Naive B cell (primary cell): ENCODE results near the gene SAMD4A. TPM values are rescaled to one million over a fixed set of nuclear protein-coding genes. Genes with fewer than 3 reads are reported as not detected.

ENCODE experiments used
- ATAC-seq, 2 donors: fragments of 150-1000 bp; cut with Tn5 transposase; 2 replicates each; pipeline ENCODE4 v1.10.0; 2021; ENCODE audit warnings: low read depth in 2 of 2, mild to moderate bottlenecking in 2 of 2, moderate library complexity in 2 of 2
- DNase-seq: peaks from one replicate; pipeline ENCODE4 v3.0.0; 2022
- H3K27ac Mint-ChIP-seq, 6 donors: one replicate each; pipeline ENCODE4 v1.8.0; 2020 to 2022; ENCODE audit warnings: mild to moderate bottlenecking in 6 of 6, mixed read lengths in 6 of 6, moderate library complexity in 5 of 6, inconsistent platforms in 2 of 6
- H3K27me3 Mint-ChIP-seq, 3 donors: one replicate each; pipeline ENCODE4 v1.8.0; 2021 to 2022; ENCODE audit warnings: mixed read lengths in 3 of 3, mild to moderate bottlenecking in 1 of 3
- H3K36me3 Mint-ChIP-seq, 2 donors: one replicate each; pipeline ENCODE4 v1.8.0; 2020 to 2022; ENCODE audit warnings: mixed read lengths in 2 of 2, inconsistent platforms in 1 of 2, mild to moderate bottlenecking in 1 of 2
- H3K4me1 Mint-ChIP-seq, 3 donors: one replicate each; pipeline ENCODE4 v1.8.0; 2020 to 2022; ENCODE audit warnings: mixed read lengths in 3 of 3, inconsistent platforms in 1 of 3, mild to moderate bottlenecking in 1 of 3, moderate library complexity in 1 of 3
- H3K4me3 Mint-ChIP-seq, 8 donors: one replicate each; pipeline ENCODE4 v1.8.0; 2020 to 2022; ENCODE audit warnings: mild to moderate bottlenecking in 8 of 8, mixed read lengths in 8 of 8, moderate library complexity in 8 of 8, inconsistent platforms in 2 of 8
- H3K9me3 Mint-ChIP-seq, 7 donors: one replicate each; pipeline ENCODE4 v1.8.0; 2020 to 2022; ENCODE audit warnings: mixed read lengths in 7 of 7, mild to moderate bottlenecking in 5 of 7, inconsistent platforms in 2 of 7, moderate library complexity in 1 of 7
- polyA plus RNA-seq, 6 donors: library from polyadenylated mRNA; unstranded; fragments of 300-500 nt; fragmentation: Illumina TruSeq; gene quantifications; one replicate each; pipeline ENCODE4 v1.2.3, GENCODE V29; 2021; ENCODE audit warnings: low read depth in 6 of 6

Gene SAMD4A
- polyA plus RNA-seq, 6 donors from 2014 or later = 0.84 to 2.1 (median 1.2) TPM; not detected in 1

- H3K36me3 Mint-ChIP-seq = peaks cover 6 to 7% of the 10 kb centered on the region in 2 donors
Measured at GRCh38 chr14:54667764-54668163, 100.8 kb downstream of the SAMD4A start.

GRCh38 chr14:54669721-54670561 is 103.0 kb downstream of the SAMD4A start:
- H3K4me3 Mint-ChIP-seq = no peak overlapping the region
- H3K27me3 Mint-ChIP-seq = no peaks in the 10 kb centered on the region
- peaks cover 0 to 1% (median 0%) of the 10 kb centered on the region in 7 donors for H3K9me3 Mint-ChIP-seq
- peaks cover 6 to 7% of the 10 kb centered on the region in 2 donors for H3K36me3 Mint-ChIP-seq
- peaks cover 3 to 14% (median 11%) of the 10 kb centered on the region in 3 donors for H3K4me1 Mint-ChIP-seq
- H3K27ac Mint-ChIP-seq = peak overlapping the region in 1 of 6 donors; percentile 12
- DNase-seq (no peak), ATAC-seq (no peak)

More at GRCh38 chr14:54667764-54668163, 100.8 kb downstream of the SAMD4A start:
- Mint-ChIP-seq H3K4me3 (no peak overlapping the region), H3K27me3 (no peaks in the 10 kb centered on the region), H3K4me1 (peaks cover 14 to 31% (median 29%) of the 10 kb centered on the region in 3 donors), H3K9me3 (peaks cover 0 to 2% (median 0%) of the 10 kb centered on the region in 7 donors), H3K27ac (peak overlapping the region in 2 of 6 donors; percentile 22 to 68)
- ATAC-seq = no peak
- no peak for DNase-seq

GRCh38 chr14:54671537-54671936 is 104.6 kb downstream of the SAMD4A start:
- Mint-ChIP-seq H3K4me3 (no peak overlapping the region), H3K36me3 (peaks cover 6 to 7% of the 10 kb centered on the region in 2 donors), H3K27me3 (no peaks in the 10 kb centered on the region), H3K9me3 (peaks cover 0 to 1% (median 0%) of the 10 kb centered on the region in 7 donors), H3K4me1 (peaks cover 0 to 6% (median 0%) of the 10 kb centered on the region in 3 donors), H3K27ac (peak overlapping the region in 2 of 6 donors; percentile 8 to 48)
- no peak for DNase-seq
- ATAC-seq = no peak

GRCh38 chr14:54672181-54672580 is 105.3 kb downstream of the SAMD4A start:
- ATAC-seq = no peak
- Mint-ChIP-seq H3K27ac (no peak overlapping the region), H3K27me3 (no peaks in the 10 kb centered on the region), H3K9me3 (peaks cover 0 to 1% (median 0%) of the 10 kb centered on the region in 7 donors), H3K4me3 (no peak overlapping the region), H3K4me1 (peaks cover 0 to 6% (median 3%) of the 10 kb centered on the region in 3 donors), H3K36me3 (peaks cover 6 to 7% of the 10 kb centered on the region in 2 donors)
- no peak for DNase-seq

GRCh38 chr14:54672688-54673087 is 105.8 kb downstream of the SAMD4A start:
- Mint-ChIP-seq H3K27me3 (no peaks in the 10 kb centered on the region), H3K36me3 (peaks cover 6 to 7% of the 10 kb centered on the region in 2 donors), H3K4me1 (peaks cover 0 to 6% (median 3%) of the 10 kb centered on the region in 3 donors), H3K4me3 (no peak overlapping the region), H3K27ac (peak overlapping the region in 1 of 6 donors; percentile 49), H3K9me3 (peaks cover 0 to 1% (median 0%) of the 10 kb centered on the region in 7 donors)
- DNase-seq (no peak), ATAC-seq (no peak)

GRCh38 chr14:54673193-54674045 is 106.5 kb downstream of the SAMD4A start:
- Mint-ChIP-seq H3K4me1 (peaks cover 0 to 3% (median 3%) of the 10 kb centered on the region in 3 donors), H3K4me3 (no peak overlapping the region), H3K27ac (peak overlapping the region in 2 of 6 donors; percentile 18 to 57), H3K36me3 (peaks cover under 1 to 4% of the 10 kb centered on the region in 2 donors), H3K27me3 (no peaks in the 10 kb centered on the region), H3K9me3 (peaks cover 0 to 1% (median 0%) of the 10 kb centered on the region in 7 donors)
- DNase-seq (no peak), ATAC-seq (no peak)

- no peaks in the 10 kb centered on the region for H3K27me3 Mint-ChIP-seq
- H3K4me1 Mint-ChIP-seq = peaks cover 0 to 3% (median 3%) of the 10 kb centered on the region in 3 donors
- no peak for ATAC-seq
Measured at GRCh38 chr14:54674046-54674741, 107.3 kb downstream of the SAMD4A start.

GRCh38 chr14:54675236-54676128 is 108.6 kb downstream of the SAMD4A start:
- Mint-ChIP-seq H3K36me3 (peaks cover 0 to 4% of the 10 kb centered on the region in 2 donors), H3K9me3 (no peaks in the 10 kb centered on the region), H3K4me1 (peaks cover 0 to 3% (median 3%) of the 10 kb centered on the region in 3 donors), H3K4me3 (no peak overlapping the region), H3K27ac (peak overlapping the region in 1 of 6 donors; percentile 41), H3K27me3 (no peaks in the 10 kb centered on the region)
- no peak for ATAC-seq
- no peak for DNase-seq

More at GRCh38 chr14:54674046-54674741, 107.3 kb downstream of the SAMD4A start:
- Mint-ChIP-seq H3K9me3 (no peaks in the 10 kb centered on the region), H3K36me3 (peaks cover 0 to 4% of the 10 kb centered on the region in 2 donors), H3K4me3 (no peak overlapping the region), H3K27ac (peak overlapping the region in 1 of 6 donors; percentile 57)
- DNase-seq = no peak

- Mint-ChIP-seq H3K27ac (no peak overlapping the region), H3K4me1 (peaks cover 0 to 3% (median 3%) of the 10 kb centered on the region in 3 donors), H3K27me3 (no peaks in the 10 kb centered on the region), H3K9me3 (no peaks in the 10 kb centered on the region), H3K36me3 (peaks cover 0 to 4% of the 10 kb centered on the region in 2 donors), H3K4me3 (no peak overlapping the region)
- DNase-seq (no peak), ATAC-seq (no peak)
Measured at GRCh38 chr14:54676812-54677708, 110.1 kb downstream of the SAMD4A start.

GRCh38 chr14:54680651-54681050 is 113.7 kb downstream of the SAMD4A start:
- Mint-ChIP-seq H3K36me3 (peaks cover 0 to 4% of the 10 kb centered on the region in 2 donors), H3K4me1 (peaks cover 3 to 17% (median 16%) of the 10 kb centered on the region in 3 donors), H3K27ac (no peak overlapping the region), H3K4me3 (no peak overlapping the region), H3K9me3 (no peaks in the 10 kb centered on the region), H3K27me3 (no peaks in the 10 kb centered on the region)
- DNase-seq = no peak
- ATAC-seq = no peak

- no peaks in the 10 kb centered on the region for H3K9me3 Mint-ChIP-seq
- H3K36me3 Mint-ChIP-seq = peaks cover 0 to 4% of the 10 kb centered on the region in 2 donors
- ATAC-seq (no peak), DNase-seq (no peak)
- peaks cover 8 to 18% (median 15%) of the 10 kb centered on the region in 3 donors for H3K4me1 Mint-ChIP-seq
- H3K27ac Mint-ChIP-seq = peak overlapping the region in 1 of 6 donors; percentile 26
- H3K4me3 Mint-ChIP-seq = no peak overlapping the region
- no peaks in the 10 kb centered on the region for H3K27me3 Mint-ChIP-seq
Measured at GRCh38 chr14:54681811-54682261, 114.9 kb downstream of the SAMD4A start.
